HepG2 (cell line): ENCODE results near the gene NOTUM. TPM values are rescaled to one million over a fixed set of nuclear protein-coding genes. Genes with fewer than 3 reads are reported as not detected.

ENCODE experiments used
- AGO1 ChIP-seq: fragments of 200-400 bp; formaldehyde crosslinking; IDR thresholded peaks from 2 replicates; pipeline ENCODE4 v1.6.1; 2017; ENCODE audit warnings: mild to moderate bottlenecking, low read depth, low read length, moderate library complexity; ENCODE audit not compliant: poor library complexity, severe bottlenecking
- CC2D1A ChIP-seq: sonication (generic); formaldehyde crosslinking; IDR thresholded peaks from 2 replicates; pipeline ENCODE4 v1.8.1; 2023; ENCODE audit warnings: mild to moderate bottlenecking, missing genetic modification reagents
- CHD4 ChIP-seq: fragments of 200-600 bp; sonication (generic); IDR thresholded peaks from 2 replicates; pipeline ENCODE4 v1.7.0; 2017; ENCODE audit warnings: mild to moderate bottlenecking, low read length, borderline replicate concordance
- DZIP1 ChIP-seq: sonication (generic); formaldehyde crosslinking; IDR thresholded peaks from 2 replicates; pipeline ENCODE4 v1.5.0; 2020; ENCODE audit warnings: mild to moderate bottlenecking, missing genetic modification reagents
- ETS1 ChIP-seq: sonication (generic); formaldehyde crosslinking; IDR thresholded peaks from 2 replicates; pipeline ENCODE4 v1.4.0; 2020; ENCODE audit warnings: missing genetic modification reagents
- GFI1 ChIP-seq: sonication (generic); formaldehyde crosslinking; IDR thresholded peaks from 2 replicates; pipeline ENCODE4 v1.5.0; 2020; ENCODE audit warnings: missing genetic modification reagents, mild to moderate bottlenecking, borderline replicate concordance
- ISX ChIP-seq: sonication (generic); formaldehyde crosslinking; conservative IDR thresholded peaks from 2 replicates; pipeline ENCODE4 v1.5.0; 2020; ENCODE audit warnings: missing genetic modification reagents
- MBD4 ChIP-seq: IDR thresholded peaks from 2 replicates; pipeline ENCODE4 v1.6.1; 2012; ENCODE audit warnings: low read length, inconsistent platforms, borderline replicate concordance
- NFIC ChIP-seq: IDR thresholded peaks from 2 replicates; pipeline ENCODE4 v1.6.1; 2012; ENCODE audit warnings: mild to moderate bottlenecking, low read length, inconsistent platforms
- SMAD3 ChIP-seq: sonication (generic); formaldehyde crosslinking; IDR thresholded peaks from 2 replicates; pipeline ENCODE4 v1.4.0; 2020; ENCODE audit warnings: missing genetic modification reagents
- THAP8 ChIP-seq: sonication (generic); formaldehyde crosslinking; IDR thresholded peaks from 2 replicates; pipeline ENCODE4 v1.5.1; 2020; ENCODE audit warnings: missing genetic modification reagents, mild to moderate bottlenecking, borderline replicate concordance
- TOE1 ChIP-seq: sonication (generic); formaldehyde crosslinking; IDR thresholded peaks from 2 replicates; pipeline ENCODE4 v1.4.0; 2020; ENCODE audit warnings: mild to moderate bottlenecking, missing genetic modification reagents
- YEATS4 ChIP-seq: sonication (generic); formaldehyde crosslinking; IDR thresholded peaks from 2 replicates; pipeline ENCODE4 v1.4.0; 2020; ENCODE audit warnings: missing genetic modification reagents, borderline replicate concordance
- ZBTB10 ChIP-seq: sonication (generic); formaldehyde crosslinking; IDR thresholded peaks from 2 replicates; pipeline ENCODE4 v1.4.0; 2020; ENCODE audit warnings: missing genetic modification reagents, borderline replicate concordance
- ZNF329 ChIP-seq: sonication (generic); formaldehyde crosslinking; IDR thresholded peaks from 2 replicates; pipeline ENCODE4 v1.9.0; 2021; ENCODE audit warnings: low read depth, mild to moderate bottlenecking, missing genetic modification reagents
- ZNF446 ChIP-seq: sonication (generic); formaldehyde crosslinking; IDR thresholded peaks from 2 replicates; pipeline ENCODE4 v1.5.0; 2020; ENCODE audit warnings: mild to moderate bottlenecking, missing genetic modification reagents
- ZNF577 ChIP-seq: sonication (generic); formaldehyde crosslinking; IDR thresholded peaks from 2 replicates; pipeline ENCODE4 v1.4.0; 2020; ENCODE audit warnings: mild to moderate bottlenecking, low read depth, missing genetic modification reagents, borderline replicate concordance
- ZNF713 ChIP-seq: sonication (generic); formaldehyde crosslinking; IDR thresholded peaks from 2 replicates; pipeline ENCODE4 v1.4.0; 2020; ENCODE audit warnings: mild to moderate bottlenecking, missing genetic modification reagents
- ZNF766 ChIP-seq: sonication (generic); formaldehyde crosslinking; IDR thresholded peaks from 2 replicates; pipeline ENCODE4 v1.5.0; 2020; ENCODE audit warnings: missing genetic modification reagents, borderline replicate concordance
- ZNF879 ChIP-seq: sonication (generic); formaldehyde crosslinking; IDR thresholded peaks from 2 replicates; pipeline ENCODE4 v1.8.1; 2023; ENCODE audit warnings: missing genetic modification reagents
- polyA plus RNA-seq, 8 experiments: library from polyadenylated mRNA; depleted of rRNA in 3 of 8; stranded (reverse) in 7 of 8; unstranded in 1 of 8; fragments of >200 nt; fragmentation: Illumina TruSeq in 4 of 8; extraction: Trizol in 4 of 8; gene quantifications; 2 replicates each; pipeline versions ENCODE4 v1.2.1 to v1.2.3, GENCODE V29; 2011 to 2016; ENCODE audit warnings: low read depth in 4 of 8, missing spikeins in 1 of 8, mixed read lengths in 1 of 8; ENCODE audit not compliant: insufficient read depth in 1 of 8
- total RNA-seq, 5 experiments: library from RNA; depleted of rRNA; stranded (reverse); fragments of >200 nt; fragmentation: Illumina TruSeq; extraction: Trizol; gene quantifications; 2 replicates each; pipeline ENCODE4 v1.2.3, GENCODE V29; 2016; ENCODE audit warnings: low read depth in 1 of 5
- TF ChIP-seq, protein P1 (sequence below): IDR thresholded peaks from 2 replicates; pipeline ENCODE4 v1.6.1; 2016; ENCODE audit warnings: low read depth, control low read depth

NOTUM gene
- total and polyA plus RNA-seq, 2 of the 13 experiments (the other 11 are each of a cell fraction or from before 2014, with no cell fraction given), result 150 to 160 TPM

DNA sequence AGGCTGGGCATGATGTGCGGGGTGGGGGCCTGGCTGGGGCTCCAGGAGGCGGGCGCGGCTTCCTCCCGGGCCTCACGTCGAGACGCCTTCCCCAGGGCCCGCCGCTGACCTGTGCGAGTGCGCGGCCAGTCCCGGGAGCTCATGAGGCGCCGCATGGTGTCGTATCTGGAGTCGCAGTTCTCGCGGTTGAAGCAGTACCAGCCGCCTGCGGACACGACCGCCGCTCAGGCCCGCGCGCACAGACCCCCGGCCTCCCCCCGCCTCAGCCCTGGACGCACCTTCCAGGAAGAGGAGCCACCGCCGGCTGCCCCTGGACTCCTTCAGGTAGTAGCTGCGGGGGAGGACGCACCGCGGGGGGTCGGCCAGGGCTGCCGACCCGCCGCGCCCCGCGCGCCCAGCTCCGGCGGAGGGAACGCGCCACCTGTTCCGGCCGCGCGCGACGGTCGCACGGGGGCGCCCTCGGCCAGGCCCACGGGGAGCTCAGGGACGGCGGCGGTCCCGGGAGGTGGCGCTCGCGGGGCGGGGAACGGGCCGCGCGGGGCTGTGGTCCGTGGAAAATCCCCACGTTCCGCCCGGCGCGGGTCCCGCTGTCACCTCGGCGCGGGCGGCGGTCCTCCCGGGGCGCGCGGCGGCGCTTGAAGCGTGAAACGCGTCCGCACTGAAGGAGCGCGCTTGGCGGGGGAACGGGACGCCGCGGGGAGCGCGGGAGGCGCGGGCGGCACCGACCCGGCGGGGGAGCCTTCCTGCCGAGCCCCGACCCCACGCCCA, 1.4 kb downstream of the NOTUM start (continued):
- TF ChIP-seq THAP8 (CRISPR knock-in tag) (no peak; the same call in 1 of the 2 replicates), ZBTB10 (CRISPR knock-in tag) (no peak), ZNF577 (CRISPR knock-in tag) (no peak), DZIP1 (CRISPR knock-in tag) (peak; percentile 10; the same call in 1 of the 2 replicates), NFIC (no peak), TOE1 (CRISPR knock-in tag) (no peak), ETS1 (no peak), ZNF329 (CRISPR knock-in tag) (no peak; the same call in 1 of the 2 replicates), CC2D1A (CRISPR knock-in tag) (no peak), ZNF713 (CRISPR knock-in tag) (peak; percentile 69; the same call in 1 of the 2 replicates), ZNF446 (CRISPR knock-in tag) (no peak), SMAD3 (CRISPR knock-in tag) (no peak), ZNF879 (CRISPR knock-in tag) (no peak), GFI1 (no peak; the same call in 1 of the 2 replicates), ISX (CRISPR knock-in tag) (no peak), MBD4 (no peak), YEATS4 (CRISPR knock-in tag) (peak; percentile 78), AGO1 (peak; percentile 8), CHD4 (no peak), ZNF766 (no peak)
- TF ChIP-seq, protein P1, sequence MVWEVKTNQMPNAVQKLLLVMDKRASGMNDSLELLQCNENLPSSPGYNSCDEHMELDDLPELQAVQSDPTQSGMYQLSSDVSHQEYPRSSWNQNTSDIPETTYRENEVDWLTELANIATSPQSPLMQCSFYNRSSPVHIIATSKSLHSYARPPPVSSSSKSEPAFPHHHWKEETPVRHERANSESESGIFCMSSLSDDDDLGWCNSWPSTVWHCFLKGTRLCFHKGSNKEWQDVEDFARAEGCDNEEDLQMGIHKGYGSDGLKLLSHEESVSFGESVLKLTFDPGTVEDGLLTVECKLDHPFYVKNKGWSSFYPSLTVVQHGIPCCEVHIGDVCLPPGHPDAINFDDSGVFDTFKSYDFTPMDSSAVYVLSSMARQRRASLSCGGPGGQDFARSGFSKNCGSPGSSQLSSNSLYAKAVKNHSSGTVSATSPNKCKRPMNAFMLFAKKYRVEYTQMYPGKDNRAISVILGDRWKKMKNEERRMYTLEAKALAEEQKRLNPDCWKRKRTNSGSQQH (CRISPR knock-in tag), result 0 out of 2 replicates have a peak, but pooled peaks have one; percentile 29
